Measurements from ENCODE around the gene PLCL2.

Gene PLCL2

DNA sequence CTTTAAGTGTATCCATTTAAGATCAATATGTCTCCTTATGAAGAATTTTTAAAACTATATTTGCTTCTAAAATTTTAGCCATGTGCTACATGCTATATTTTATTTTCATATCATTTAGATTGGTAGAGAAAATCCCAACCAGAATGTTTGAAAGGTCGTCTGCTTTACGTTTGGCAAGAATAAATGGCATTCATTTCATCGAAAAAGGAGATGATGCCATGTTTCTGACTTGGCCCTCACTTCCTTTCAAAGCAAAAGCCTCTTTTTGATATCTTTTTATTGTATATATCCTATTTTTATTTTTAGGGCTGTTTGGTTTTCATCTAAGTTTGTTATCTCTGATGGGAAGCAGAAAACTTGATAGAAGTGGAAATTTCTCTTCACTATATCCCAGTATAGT lies 176.2 kb downstream of the PLCL2 start:
- Mint-ChIP-seq H3K27ac (no peak overlapping the region), H3K4me3 (no peak overlapping the region), H3K4me1 (peaks cover 56% of the 10 kb centered on the region), H3K9me3 (peaks cover 6% of the 10 kb centered on the region), H3K27me3 (no peaks in the 10 kb centered on the region), H3K36me3 (peaks cover 51% of the 10 kb centered on the region)

DNA sequence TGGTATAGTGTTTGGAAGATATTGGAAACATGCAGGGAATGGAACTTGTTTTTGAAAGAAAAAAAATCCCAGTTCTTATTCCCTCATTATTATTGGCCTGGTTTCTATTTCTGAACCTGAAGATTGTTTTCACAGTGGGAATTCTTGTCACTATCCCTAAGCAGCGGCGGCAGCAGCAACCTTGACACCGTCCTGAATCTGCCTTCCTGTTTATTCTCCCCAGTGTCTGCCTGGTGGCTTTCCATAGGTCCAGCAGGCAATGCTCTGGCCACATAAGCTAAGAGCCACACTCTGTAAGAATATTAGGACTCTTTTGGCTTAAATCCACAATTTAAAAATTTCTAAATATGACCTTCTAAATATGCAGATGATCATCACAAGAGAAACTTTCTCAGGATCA lies 178.0 kb downstream of the PLCL2 start:
- Mint-ChIP-seq H3K4me1 (peaks cover 58% of the 10 kb centered on the region), H3K27ac (no peak overlapping the region), H3K27me3 (no peaks in the 10 kb centered on the region), H3K36me3 (peaks cover 48% of the 10 kb centered on the region), H3K4me3 (no peak overlapping the region), H3K9me3 (peaks cover 6% of the 10 kb centered on the region)

DNA sequence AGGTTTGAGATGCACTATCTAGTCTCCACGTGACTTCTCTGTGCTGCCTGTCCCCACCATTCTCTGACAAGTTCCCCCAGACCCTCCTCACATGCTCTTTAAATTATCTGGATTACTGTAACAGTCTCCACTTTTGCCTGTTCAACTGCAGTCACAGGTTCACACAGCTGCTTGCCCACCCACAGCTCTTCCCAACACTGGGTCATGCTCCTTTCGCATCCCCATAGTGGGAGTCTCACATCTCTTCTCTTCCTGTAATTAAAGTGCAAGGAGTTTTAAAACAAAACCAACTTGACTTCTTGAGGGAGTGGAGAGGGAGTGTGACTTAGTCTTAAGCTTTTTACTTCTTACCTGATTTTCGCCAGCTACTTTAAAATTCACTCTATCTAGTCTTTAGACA lies 178.8 kb downstream of the PLCL2 start:
- H3K4me1 Mint-ChIP-seq: peaks cover 54% of the 10 kb centered on the region
- H3K27me3 Mint-ChIP-seq: no peaks in the 10 kb centered on the region
- H3K9me3 Mint-ChIP-seq: peaks cover 6% of the 10 kb centered on the region
- no peak overlapping the region for H3K4me3 Mint-ChIP-seq
- peaks cover 44% of the 10 kb centered on the region for H3K36me3 Mint-ChIP-seq
- peak overlapping the region; percentile 81 for H3K27ac Mint-ChIP-seq

DNA sequence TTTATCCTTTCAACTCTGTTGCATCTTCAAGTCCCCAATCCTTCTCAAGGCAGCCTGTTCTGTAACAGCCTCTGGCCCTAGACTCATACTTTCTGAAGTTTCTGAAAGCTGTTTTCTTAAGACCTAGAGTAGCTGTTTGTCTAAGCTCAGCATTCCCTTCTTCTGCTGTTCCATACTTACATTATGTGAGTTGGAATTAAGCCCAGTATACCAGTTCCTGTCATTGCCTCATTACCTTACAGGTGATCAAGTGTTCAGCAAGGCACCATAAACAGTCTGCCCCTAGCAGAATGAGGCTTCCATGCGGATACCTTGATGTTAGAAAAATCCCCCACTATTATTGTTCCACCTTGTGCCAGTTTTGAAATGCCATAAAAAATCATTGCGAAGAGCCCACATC lies 180.6 kb downstream of the PLCL2 start:
- Mint-ChIP-seq H3K4me3 (no peak overlapping the region), H3K9me3 (peaks cover 10% of the 10 kb centered on the region), H3K27ac (no peak overlapping the region), H3K36me3 (peaks cover 44% of the 10 kb centered on the region), H3K4me1 (peaks cover 57% of the 10 kb centered on the region), H3K27me3 (no peaks in the 10 kb centered on the region)

DNA sequence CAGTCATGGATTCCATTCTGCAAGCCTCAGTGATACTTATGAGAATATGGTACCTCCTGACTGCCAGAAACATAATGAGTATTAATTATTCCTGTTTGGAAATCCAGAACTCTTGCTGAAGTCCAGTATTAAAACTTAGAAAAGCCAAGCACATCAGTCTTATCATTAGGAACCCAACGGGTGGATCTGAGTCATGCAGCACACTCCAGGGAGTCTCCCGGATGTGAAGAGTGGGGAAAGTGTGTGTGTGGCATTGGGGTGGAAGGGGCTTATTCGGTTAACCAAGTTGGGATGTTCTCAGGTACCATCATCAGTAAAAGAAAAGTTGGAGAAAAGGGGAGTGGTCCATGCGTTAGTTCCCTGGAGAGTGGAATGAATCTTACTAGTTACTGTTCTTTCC lies 181.1 kb downstream of the PLCL2 start:
- Mint-ChIP-seq H3K4me3 (no peak overlapping the region), H3K27ac (no peak overlapping the region), H3K9me3 (peaks cover 10% of the 10 kb centered on the region), H3K27me3 (no peaks in the 10 kb centered on the region), H3K4me1 (peaks cover 61% of the 10 kb centered on the region), H3K36me3 (peaks cover 48% of the 10 kb centered on the region)

DNA sequence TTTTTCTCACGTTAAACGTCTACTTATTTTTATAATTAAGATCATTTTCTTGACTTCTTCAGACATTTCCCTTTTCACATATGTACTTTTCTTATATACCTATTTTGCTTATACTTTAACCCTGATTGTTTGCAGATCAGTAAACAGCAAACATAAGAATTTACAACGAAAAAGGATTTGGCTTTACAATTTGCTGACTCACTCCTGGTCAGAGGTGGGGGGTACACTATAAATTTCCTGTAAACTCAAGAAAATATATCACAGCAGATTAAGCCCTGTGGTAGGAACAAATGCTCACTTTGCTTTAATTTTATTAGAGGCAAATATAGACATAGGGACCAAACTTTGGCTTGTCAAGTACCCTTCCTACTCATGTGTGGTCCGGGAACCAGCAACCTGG lies 185.0 kb downstream of the PLCL2 start:
- Mint-ChIP-seq H3K4me3 (no peak overlapping the region), H3K36me3 (peaks cover 41% of the 10 kb centered on the region), H3K4me1 (peaks cover 59% of the 10 kb centered on the region), H3K27me3 (no peaks in the 10 kb centered on the region), H3K9me3 (peaks cover 4% of the 10 kb centered on the region), H3K27ac (no peak overlapping the region)

DNA sequence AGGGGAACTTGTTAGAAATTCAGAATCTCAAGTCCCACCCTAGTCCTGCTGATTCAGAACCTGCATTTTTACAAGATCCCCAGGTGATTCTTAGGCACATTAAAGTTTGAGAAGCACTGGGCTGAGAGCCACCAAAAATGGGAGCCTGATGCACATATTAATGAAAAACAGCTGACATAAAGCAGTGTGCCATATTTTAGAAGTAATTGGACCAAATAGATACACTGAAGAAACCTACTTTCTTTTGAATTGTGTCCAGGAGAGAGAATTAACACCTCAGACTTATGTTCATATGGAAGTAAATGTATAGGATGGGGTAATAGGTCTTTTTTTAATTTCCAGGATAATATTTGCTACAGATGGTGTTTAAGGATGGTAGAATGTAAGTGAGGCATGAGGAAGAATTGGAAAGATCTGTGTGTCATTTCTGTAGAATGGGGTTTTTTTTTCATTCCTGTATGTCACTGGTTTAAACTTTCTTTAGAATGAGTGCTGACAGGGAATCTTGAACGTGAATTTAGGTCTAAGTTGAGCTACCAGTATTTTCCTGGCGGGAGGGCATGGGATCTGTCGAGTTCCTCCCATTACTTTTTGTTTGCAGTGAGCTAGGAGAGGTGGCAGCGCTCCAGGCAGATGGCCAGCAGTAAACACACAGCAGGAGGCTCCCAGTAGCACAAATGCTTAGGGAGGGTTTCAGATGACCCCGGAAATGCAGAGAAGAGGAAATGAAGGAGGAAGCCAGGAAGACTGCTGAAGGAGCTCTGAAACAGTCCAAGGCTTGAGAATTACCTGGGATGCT lies 185.6 kb downstream of the PLCL2 start:
- Mint-ChIP-seq H3K9me3 (peaks cover 4% of the 10 kb centered on the region), H3K4me3 (no peak overlapping the region), H3K27me3 (no peaks in the 10 kb centered on the region), H3K27ac (no peak overlapping the region), H3K36me3 (peaks cover 41% of the 10 kb centered on the region), H3K4me1 (peaks cover 60% of the 10 kb centered on the region)

DNA sequence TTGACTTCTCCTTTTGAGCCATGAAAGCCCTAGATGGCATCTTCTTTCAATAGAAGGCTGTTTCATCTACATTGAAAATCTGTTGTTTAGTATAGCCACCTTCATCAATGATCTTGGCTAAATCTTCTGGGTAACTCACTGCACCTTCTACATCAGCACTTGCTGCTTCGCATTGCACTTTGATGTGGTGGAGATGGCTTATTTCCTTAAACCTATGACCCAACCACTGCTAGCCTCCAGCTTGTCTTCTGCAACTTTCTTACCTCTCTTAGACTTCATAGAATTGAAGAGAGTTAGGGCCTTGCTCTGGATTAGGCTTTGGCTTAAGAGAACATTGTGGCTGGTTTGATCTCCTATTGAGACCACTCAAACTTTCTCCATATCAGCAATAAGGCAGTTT lies 189.8 kb downstream of the PLCL2 start:
- no peak overlapping the region for H3K4me3 Mint-ChIP-seq
- peaks cover 30% of the 10 kb centered on the region for H3K36me3 Mint-ChIP-seq
- no peaks in the 10 kb centered on the region for H3K9me3 Mint-ChIP-seq
- H3K27me3 Mint-ChIP-seq: no peaks in the 10 kb centered on the region
- H3K4me1 Mint-ChIP-seq: peaks cover 54% of the 10 kb centered on the region
- peak overlapping the region; percentile 8 for H3K27ac Mint-ChIP-seq

DNA sequence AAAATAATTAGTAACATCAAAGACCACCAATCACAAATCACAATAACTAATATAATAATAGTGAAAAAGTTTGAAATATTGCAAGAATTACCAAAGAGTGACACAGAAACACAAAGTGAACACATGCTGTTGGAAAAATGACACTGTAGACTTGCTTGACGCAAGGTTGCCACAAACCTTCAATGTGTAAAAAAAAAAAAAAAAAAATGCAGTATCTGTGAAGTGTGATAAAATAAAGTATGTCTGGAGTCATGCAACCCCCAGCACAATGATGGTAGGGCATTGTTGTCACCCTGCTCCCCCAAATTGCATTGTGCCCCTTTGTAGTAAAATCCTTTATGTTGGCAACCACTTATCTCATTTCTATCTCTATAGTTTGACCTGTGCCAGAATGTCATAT lies 190.6 kb downstream of the PLCL2 start:
- peaks cover 31% of the 10 kb centered on the region for H3K36me3 Mint-ChIP-seq
- H3K4me1 Mint-ChIP-seq: peaks cover 54% of the 10 kb centered on the region
- H3K9me3 Mint-ChIP-seq: no peaks in the 10 kb centered on the region
- no peak overlapping the region for H3K27ac Mint-ChIP-seq
- H3K4me3 Mint-ChIP-seq: no peak overlapping the region
- no peaks in the 10 kb centered on the region for H3K27me3 Mint-ChIP-seq

DNA sequence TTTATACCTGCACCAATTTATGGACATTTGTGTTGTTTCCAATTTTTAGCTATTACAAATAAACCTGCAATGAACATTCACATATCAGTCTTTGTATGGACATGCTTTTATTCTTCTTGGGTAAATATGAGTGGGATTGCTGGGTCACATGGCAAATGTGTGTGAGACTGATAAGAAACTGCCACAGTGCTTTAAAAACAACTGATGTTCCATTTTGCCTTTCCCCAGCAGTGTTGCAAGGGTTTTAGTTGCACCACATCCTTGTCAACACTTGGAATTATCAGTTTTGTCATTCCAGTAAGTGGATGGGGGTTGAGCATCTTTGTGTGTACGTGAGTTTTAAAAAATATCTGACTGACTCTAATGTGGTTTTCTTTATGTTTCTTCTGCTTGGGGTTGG lies 191.2 kb downstream of the PLCL2 start:
- H3K27ac Mint-ChIP-seq: no peak overlapping the region
- no peaks in the 10 kb centered on the region for H3K9me3 Mint-ChIP-seq
- H3K4me1 Mint-ChIP-seq: peaks cover 50% of the 10 kb centered on the region
- H3K27me3 Mint-ChIP-seq: no peaks in the 10 kb centered on the region
- H3K4me3 Mint-ChIP-seq: no peak overlapping the region
- peaks cover 28% of the 10 kb centered on the region for H3K36me3 Mint-ChIP-seq

DNA sequence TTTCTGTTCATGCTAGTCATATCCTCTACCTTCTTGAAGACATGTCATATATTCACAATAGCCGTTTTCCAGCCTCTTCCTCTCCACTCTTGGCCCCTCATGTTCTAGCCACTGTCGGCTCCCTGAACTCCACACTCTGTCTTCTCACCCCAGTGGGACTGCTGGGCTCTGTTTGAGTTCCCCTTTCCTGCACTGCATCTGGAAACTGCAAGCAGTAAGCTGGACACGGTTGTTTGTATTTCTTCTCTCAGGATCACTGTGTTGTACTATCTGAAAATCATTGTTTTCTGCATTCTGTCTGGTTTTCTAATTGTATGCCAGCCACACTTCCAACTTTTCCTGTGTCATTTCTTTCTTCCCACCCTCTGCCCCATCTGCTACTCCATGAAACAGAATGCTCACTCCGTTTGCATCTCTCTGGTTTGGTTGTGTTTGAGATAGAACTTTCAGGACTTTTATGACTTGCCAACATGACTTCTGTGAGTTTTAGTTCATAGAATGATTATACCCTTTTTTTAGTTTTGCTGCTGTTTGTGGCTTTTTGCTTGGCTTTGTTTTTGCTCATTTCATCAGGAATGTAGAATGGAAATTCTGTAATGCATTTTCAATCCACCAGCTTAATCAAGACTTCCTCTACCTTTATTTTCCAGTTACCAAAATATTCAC lies 192.3 kb downstream of the PLCL2 start:
- no peak overlapping the region for H3K4me3 Mint-ChIP-seq
- peaks cover 50% of the 10 kb centered on the region for H3K4me1 Mint-ChIP-seq
- H3K27me3 Mint-ChIP-seq: no peaks in the 10 kb centered on the region
- peaks cover 29% of the 10 kb centered on the region for H3K36me3 Mint-ChIP-seq
- H3K9me3 Mint-ChIP-seq: no peaks in the 10 kb centered on the region
- H3K27ac Mint-ChIP-seq: peak overlapping the region; percentile 75

DNA sequence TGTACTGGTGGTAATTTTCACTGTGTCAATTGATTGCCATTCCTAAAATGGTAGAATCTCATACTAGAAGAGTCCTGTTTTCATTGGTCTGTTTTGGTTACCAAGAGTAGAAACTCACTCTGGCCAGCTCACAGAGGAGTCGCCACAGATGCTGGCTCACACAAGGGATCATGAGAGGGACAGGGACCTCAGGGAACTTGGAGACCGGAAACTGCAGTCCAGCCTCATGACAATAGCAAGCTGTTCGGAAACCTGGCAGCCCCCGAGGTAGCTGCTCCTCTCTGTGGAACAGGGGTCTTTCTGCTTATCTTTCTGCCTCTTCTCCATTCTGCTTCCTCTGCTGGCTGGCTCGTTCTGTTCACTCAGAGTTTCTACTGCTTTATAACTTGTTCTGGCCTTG lies 192.9 kb downstream of the PLCL2 start:
- Mint-ChIP-seq H3K4me3 (no peak overlapping the region), H3K27ac (no peak overlapping the region), H3K4me1 (peaks cover 50% of the 10 kb centered on the region), H3K9me3 (no peaks in the 10 kb centered on the region), H3K36me3 (peaks cover 29% of the 10 kb centered on the region), H3K27me3 (no peaks in the 10 kb centered on the region)

DNA sequence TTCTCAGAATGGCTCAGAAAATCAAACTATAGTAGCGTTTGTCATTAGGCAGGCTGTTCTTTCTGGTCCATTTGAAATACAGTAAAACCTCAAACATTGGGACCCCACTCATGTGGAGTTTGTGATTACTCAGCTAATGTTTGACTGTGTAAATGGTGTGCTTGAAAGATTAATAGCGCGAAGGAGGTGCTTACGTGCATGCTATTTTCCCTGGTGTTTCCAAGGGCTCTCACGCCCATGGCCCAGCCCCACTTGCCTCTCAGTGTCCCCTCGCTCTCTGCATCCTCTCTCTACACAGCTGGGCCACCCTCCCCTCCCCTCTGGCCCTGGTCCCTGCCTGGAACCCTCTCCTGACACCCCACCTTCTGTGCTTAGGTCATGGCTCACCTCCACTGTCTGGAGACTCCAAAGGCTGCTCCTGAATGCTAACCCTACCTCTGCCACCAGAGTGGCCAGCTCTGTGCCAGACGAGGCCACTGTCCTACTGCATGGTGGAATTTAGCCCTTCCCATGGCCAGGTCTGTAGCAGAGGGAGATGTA lies 194.2 kb downstream of the PLCL2 start:
- peaks cover 50% of the 10 kb centered on the region for H3K4me1 Mint-ChIP-seq
- no peak overlapping the region for H3K4me3 Mint-ChIP-seq
- H3K9me3 Mint-ChIP-seq: no peaks in the 10 kb centered on the region
- no peaks in the 10 kb centered on the region for H3K27me3 Mint-ChIP-seq
- peaks cover 34% of the 10 kb centered on the region for H3K36me3 Mint-ChIP-seq
- no peak overlapping the region for H3K27ac Mint-ChIP-seq

DNA sequence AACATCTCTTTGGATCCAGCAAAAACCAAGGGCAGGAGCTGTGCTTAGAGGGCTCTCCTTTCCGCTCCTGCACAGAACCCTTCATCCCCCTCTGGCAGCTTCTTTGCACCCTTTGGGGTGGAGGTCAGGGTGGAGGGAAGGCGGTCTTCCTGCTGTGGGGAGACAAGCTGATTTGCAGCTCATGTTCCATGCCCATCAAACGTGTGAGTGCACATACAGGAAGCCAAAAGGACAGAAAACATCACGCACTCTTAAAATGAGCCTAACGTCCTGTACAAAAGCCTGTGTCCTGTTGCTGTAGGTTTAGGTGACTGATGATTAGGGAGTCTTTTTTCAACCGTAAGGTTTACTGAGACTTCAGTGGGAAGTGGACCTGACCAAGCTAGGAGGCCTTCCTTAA lies 195.2 kb downstream of the PLCL2 start:
- no peaks in the 10 kb centered on the region for H3K27me3 Mint-ChIP-seq
- no peak overlapping the region for H3K4me3 Mint-ChIP-seq
- H3K4me1 Mint-ChIP-seq: peaks cover 49% of the 10 kb centered on the region
- no peak overlapping the region for H3K27ac Mint-ChIP-seq
- H3K9me3 Mint-ChIP-seq: no peaks in the 10 kb centered on the region
- peaks cover 39% of the 10 kb centered on the region for H3K36me3 Mint-ChIP-seq

DNA sequence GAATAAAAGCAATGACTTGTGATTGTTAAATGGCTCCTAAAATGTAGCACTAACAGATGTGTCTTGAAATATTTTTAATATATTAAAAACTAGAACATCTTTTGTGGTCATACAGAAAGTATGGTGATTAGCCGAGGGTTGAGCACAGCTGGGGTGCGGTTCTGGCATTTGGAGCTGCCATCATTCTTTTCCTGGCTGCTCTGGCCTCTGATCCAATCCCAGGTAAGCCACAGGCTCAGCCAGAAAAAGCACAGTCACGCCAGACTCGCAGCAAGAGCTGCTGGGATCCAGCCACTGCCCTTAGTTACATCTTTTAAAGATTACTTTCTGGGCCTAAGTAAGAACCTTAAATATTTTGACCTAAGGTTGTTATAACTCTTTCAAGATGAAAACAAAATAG lies 196.8 kb downstream of the PLCL2 start:
- H3K4me1 Mint-ChIP-seq: peaks cover 48% of the 10 kb centered on the region
- no peak overlapping the region for H3K4me3 Mint-ChIP-seq
- peaks cover 45% of the 10 kb centered on the region for H3K36me3 Mint-ChIP-seq
- H3K27ac Mint-ChIP-seq: no peak overlapping the region
- no peaks in the 10 kb centered on the region for H3K9me3 Mint-ChIP-seq
- no peaks in the 10 kb centered on the region for H3K27me3 Mint-ChIP-seq

DNA sequence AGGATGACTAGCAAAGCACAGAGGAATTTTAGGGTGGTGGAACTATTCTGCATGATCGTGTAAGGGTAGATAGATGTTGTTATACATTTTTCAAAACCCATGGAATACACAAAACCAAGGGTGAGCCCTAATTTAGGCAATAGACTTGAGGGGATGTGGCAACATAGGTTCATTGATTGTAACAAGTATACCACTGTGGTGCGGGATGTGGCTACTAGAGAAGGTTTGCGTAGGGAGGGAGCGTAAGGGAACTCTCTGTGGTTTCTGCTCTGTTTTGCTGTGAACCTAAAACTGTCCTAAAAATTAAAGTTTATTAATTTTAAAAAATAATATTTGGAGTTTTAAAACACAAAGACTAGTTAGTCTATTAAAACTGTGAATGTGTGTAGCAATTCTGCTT lies 202.8 kb downstream of the PLCL2 start:
- Mint-ChIP-seq H3K4me1 (peaks cover 48% of the 10 kb centered on the region), H3K4me3 (no peak overlapping the region), H3K36me3 (peaks cover 35% of the 10 kb centered on the region), H3K9me3 (no peaks in the 10 kb centered on the region), H3K27me3 (no peaks in the 10 kb centered on the region), H3K27ac (peak overlapping the region; percentile 69)
